Testis (tissue), 3 donors: ENCODE data around the gene ECHDC3. TPM values are rescaled to one million over a fixed set of nuclear protein-coding genes. Genes with fewer than 3 reads are reported as not detected.
A peak's percentile ranks its signal among the peaks of the same experiment; 100 is the strongest.

ENCODE experiments used
- DNase-seq: peaks from one replicate; pipeline ENCODE4 v3.0.0-alpha.2; 2019
- H3K27ac ChIP-seq, 2 donors: fragments of 200-600 bp; sonication (generic); one replicate each; pipeline ENCODE4 v1.5.1; 2019
- H3K27me3 ChIP-seq: fragments of 200-600 bp; sonication (generic); one replicate; pipeline ENCODE4 v1.5.1; 2019
- H3K36me3 ChIP-seq: fragments of 200-600 bp; sonication (generic); one replicate; pipeline ENCODE4 v1.5.1; 2017; ENCODE audit warnings: low read depth; ENCODE audit errors: missing control alignments
- H3K4me1 ChIP-seq: fragments of 200-600 bp; sonication (generic); one replicate; pipeline ENCODE4 v1.5.1; 2019
- H3K4me3 ChIP-seq, 2 donors: fragments of 200-600 bp; sonication (generic); one replicate each; pipeline ENCODE4 v1.5.1; 2017 to 2019
- H3K9me3 ChIP-seq: fragments of 200-600 bp; sonication (generic); one replicate; pipeline ENCODE4 v1.5.1; 2017
- CTCF ChIP-seq, 3 experiments: fragments of 450-650 bp in 2 of 3; fragments of 200-600 bp in 1 of 3; sonication (generic) in 1 of 3; IDR thresholded peaks; one replicate each; pipeline ENCODE4 v1.5.1; 2016 to 2019; ENCODE audit warnings: antibody characterized with exemption in 3 of 3, mild to moderate bottlenecking in 2 of 3, moderate library complexity in 1 of 3
- POLR2A ChIP-seq: fragments of 450-650 bp; IDR thresholded peaks from one replicate; pipeline ENCODE4 v1.6.1; 2017; ENCODE audit warnings: antibody characterized with exemption, mild to moderate bottlenecking, moderate library complexity
- WGBS, 2 donors: methylation state at CpG; one replicate each; pipeline ENCODE4 v1.1.5; 2018; 5-methylcytosine and 5-hydroxymethylcytosine counted together
- intact Hi-C: fragments of 100-400 bp; cut with DNase I; formaldehyde crosslinking; loops from one replicate; pipeline ENCODE4 v1.15.1; 2023; ENCODE audit warnings: low total_unique reads
- polyA plus RNA-seq: library from polyadenylated mRNA; stranded (reverse); fragments of 350-450 nt; fragmentation: Illumina TruSeq; extraction: RNeasy Lipid Tissue Mini Kit (QIAGEN cat#74804); gene quantifications from one replicate; pipeline ENCODE4 v1.2.3, GENCODE V29; 2014; ENCODE audit warnings: low read depth, low replicate concordance; ENCODE audit not compliant: insufficient read depth
- total RNA-seq, 2 donors: library from RNA; depleted of rRNA; stranded (reverse); fragments of >200 nt; gene quantifications; one replicate each; pipeline ENCODE4 v1.2.3, GENCODE V29; 2016

ECHDC3 gene
- total and polyA plus RNA-seq, 3 donors from 2014 or later: 32.5 to 83.8 (median 61.7) TPM

- 92 to 93% methylated on average over 11 of the region's 11 CpGs for WGBS, 2 donors
- H3K4me1 ChIP-seq: peaks cover 9% of the 10 kb centered on the region
- no peaks in the 10 kb centered on the region for H3K27me3 ChIP-seq
- no peaks in the 10 kb centered on the region for H3K9me3 ChIP-seq
- TF ChIP-seq POLR2A (no peak), CTCF (IDR thresholded peaks at IDR 0.05) (no peak)
- H3K4me3 ChIP-seq: no peak overlapping the region
- H3K36me3 ChIP-seq: no peaks in the 10 kb centered on the region
- no peak overlapping the region for H3K27ac ChIP-seq
- DNase-seq: no peak
- intact Hi-C loops: loop anchor here (10.0 kb wide), 1 partner anchor 206 kb away; no protein-coding TSS in a partner anchor
These were observed 21.9 kb upstream of the ECHDC3 start for GRCh38 chr10:11720260-11720741.

DNA sequence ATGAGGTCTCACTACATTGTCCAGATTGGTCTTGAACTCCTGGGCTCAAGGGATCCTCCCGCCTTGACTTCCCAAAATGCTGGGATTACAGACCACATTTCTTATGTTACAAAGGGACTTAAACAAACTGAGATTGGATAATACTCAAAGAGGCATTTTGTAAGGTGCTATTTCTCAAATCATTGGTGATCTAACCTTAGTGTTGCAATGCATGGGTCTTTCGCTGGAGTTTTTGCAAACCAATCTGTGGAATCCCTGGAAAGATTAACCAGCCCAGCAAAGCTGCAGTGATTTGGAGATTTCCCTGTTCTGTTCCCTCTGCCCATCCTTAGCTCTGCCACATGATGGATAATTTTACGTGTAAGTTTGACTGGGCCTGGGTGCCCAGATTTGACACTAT lies 20.4 kb upstream of the ECHDC3 start:
- no peaks in the 10 kb centered on the region for H3K27me3 ChIP-seq
- no peaks in the 10 kb centered on the region for H3K9me3 ChIP-seq
- H3K36me3 ChIP-seq: no peaks in the 10 kb centered on the region
- no peak overlapping the region for H3K27ac ChIP-seq
- no peaks in the 10 kb centered on the region for H3K4me1 ChIP-seq
- TF ChIP-seq POLR2A: no peak
- DNase-seq: no peak
- 89 to 99% methylated on average over 3 of the region's 3 CpGs for WGBS, 2 donors
- intact Hi-C loops: loop anchor here (10.0 kb wide), 1 partner anchor 207 kb away; no protein-coding TSS in a partner anchor
- no peak overlapping the region for H3K4me3 ChIP-seq

DNA sequence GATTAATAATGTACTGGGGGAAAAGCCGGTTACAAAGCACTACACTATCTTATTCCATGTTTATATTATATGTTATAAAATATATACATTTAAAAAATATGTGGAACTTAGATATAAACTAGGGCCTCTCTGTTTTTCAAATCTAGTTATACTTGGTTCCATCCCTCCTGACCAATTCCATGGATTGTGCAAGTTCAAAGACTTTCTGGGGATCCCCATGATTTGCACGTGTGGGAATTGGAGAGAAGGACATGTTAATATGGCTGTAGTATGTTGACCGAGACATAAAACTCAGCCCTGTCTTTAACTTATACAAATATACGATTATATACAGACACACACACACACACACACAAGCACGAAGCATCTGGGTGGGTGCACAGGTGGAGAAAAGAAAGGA lies 18.8 kb upstream of the ECHDC3 start:
- H3K4me3 ChIP-seq: no peak overlapping the region
- H3K27ac ChIP-seq: no peak overlapping the region
- no peak for TF ChIP-seq CTCF (IDR thresholded peaks at IDR 0.05)
- no peak for TF ChIP-seq POLR2A
- no peaks in the 10 kb centered on the region for H3K27me3 ChIP-seq
- H3K9me3 ChIP-seq: no peaks in the 10 kb centered on the region
- H3K4me1 ChIP-seq: no peaks in the 10 kb centered on the region
- 91 to 94% methylated on average over 5 of the region's 5 CpGs for WGBS, 2 donors
- intact Hi-C loops: loop anchor here (10.0 kb wide), 1 partner anchor 209 kb away; no protein-coding TSS in a partner anchor
- H3K36me3 ChIP-seq: no peaks in the 10 kb centered on the region
- DNase-seq: no peak

- Histone ChIP-seq H3K4me3 (no peak overlapping the region), H3K9me3 (no peaks in the 10 kb centered on the region), H3K36me3 (no peaks in the 10 kb centered on the region), H3K27me3 (no peaks in the 10 kb centered on the region), H3K27ac (no peak overlapping the region), H3K4me1 (no peaks in the 10 kb centered on the region)
- WGBS, 2 donors: 42 to 43% methylated on average over 20 of the region's 20 CpGs
- TF ChIP-seq POLR2A (no peak), CTCF (IDR thresholded peaks at IDR 0.05) (peak; percentile 48 to 77 (median 62))
- no peak for DNase-seq
- intact Hi-C loops: loop anchor here (10.0 kb wide), 1 partner anchor 210 kb away; no protein-coding TSS in a partner anchor
These were observed 17.0 kb upstream of the ECHDC3 start for GRCh38 chr10:11724938-11725776.

- Histone ChIP-seq H3K4me1 (no peaks in the 10 kb centered on the region), H3K27me3 (no peaks in the 10 kb centered on the region), H3K9me3 (no peaks in the 10 kb centered on the region), H3K4me3 (no peak overlapping the region), H3K27ac (no peak overlapping the region), H3K36me3 (no peaks in the 10 kb centered on the region)
- no peak for DNase-seq
- 85 to 87% methylated on average over 6 to 10 of the region's 10 CpGs for WGBS, 2 donors
- TF ChIP-seq POLR2A (no peak), CTCF (IDR thresholded peaks at IDR 0.05) (no peak)
- intact Hi-C loops: loop anchor here (10.0 kb wide), 1 partner anchor 211 kb away; no protein-coding TSS in a partner anchor
These were observed 16.3 kb upstream of the ECHDC3 start for GRCh38 chr10:11725912-11726311.
